ENCODE results near the gene TNRC6C.

TNRC6C gene

GRCh38 chr17:78081551-78081950 is 123.0 kb downstream of the TNRC6C start:
- no peak for DNase-seq

DNA sequence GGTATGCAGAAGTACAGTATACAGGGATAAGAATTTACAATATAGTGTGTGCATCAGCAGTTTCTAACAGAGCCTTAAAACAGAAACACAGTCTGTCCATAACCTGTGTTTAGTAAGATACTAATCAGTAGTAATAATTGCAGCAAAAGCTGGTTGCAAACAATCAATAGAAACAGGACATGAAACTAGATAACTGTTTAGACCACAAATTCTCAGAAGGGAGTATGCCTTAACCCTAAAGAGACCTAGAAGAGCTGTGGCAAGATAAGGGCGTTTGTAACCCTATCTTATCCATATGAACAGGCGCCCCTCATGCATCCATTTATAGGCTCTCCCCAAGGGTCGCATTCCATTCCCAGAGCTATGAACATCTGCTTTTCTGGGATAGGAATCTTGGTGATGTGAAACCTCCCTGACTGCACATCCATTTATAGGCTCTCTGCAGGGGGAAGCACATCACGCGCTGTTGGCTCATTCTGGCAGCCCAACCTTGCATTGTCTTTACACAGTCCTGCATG is 123.9 kb downstream of the TNRC6C start:
- DNase-seq, result peak in 17 of 58 donors; percentile 16 to 66 (median 40)

- peak in 1 of 58 donors; percentile 16 for DNase-seq
Measured at GRCh38 chr17:78082988-78083387, 124.5 kb downstream of the TNRC6C start.

- DNase-seq, result no peak
Measured at GRCh38 chr17:78086740-78087139, 128.2 kb downstream of the TNRC6C start.

GRCh38 chr17:78088529-78088928 is 130.0 kb downstream of the TNRC6C start:
- DNase-seq, result no peak

GRCh38 chr17:78089576-78090281 is 131.2 kb downstream of the TNRC6C start:
- DNase-seq, result no peak

DNA sequence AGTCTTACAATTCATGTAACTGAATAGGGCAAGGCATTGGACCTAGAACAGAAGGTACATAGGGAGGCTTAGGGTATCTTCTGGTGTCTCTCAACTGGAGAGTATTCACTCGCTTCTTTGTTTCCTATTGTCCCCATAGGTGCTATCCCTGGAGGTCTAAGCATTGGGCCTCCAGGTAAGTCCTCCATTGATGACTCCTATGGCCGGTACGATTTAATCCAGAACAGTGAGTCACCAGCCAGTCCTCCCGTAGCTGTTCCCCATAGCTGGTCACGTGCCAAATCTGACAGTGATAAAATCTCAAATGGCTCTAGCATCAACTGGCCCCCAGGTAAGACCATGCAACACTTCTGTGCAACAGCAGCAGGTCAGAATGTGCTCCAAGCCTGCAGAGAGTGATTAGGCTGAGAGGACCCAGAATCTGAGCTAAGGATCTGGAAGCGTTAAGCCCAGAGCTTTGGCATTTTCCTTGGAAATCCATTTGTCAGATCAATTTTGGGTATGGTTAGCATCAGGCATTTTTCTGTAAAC is 134.4 kb downstream of the TNRC6C start:
- DNase-seq, result no peak

DNA sequence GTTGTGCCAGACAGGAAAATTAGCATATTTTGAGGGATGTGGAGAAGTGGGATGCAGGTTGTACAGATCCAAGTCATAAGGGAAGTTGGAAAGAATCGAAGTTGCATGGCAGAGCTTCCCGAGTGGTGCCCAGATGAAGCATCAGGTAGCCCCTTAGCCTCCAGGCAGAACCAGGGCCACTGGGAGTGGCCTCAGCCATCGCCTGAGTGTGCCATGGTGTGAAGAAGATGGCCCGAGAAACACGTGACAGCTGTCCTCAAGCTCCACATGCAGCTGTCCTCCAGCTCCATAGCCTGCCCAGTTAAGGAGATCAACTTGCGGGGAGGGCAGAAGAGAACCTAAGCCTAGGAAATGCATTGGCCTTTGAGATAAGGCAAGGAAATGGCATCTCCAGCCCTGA is 136.5 kb downstream of the TNRC6C start:
- DNase-seq, result no peak

GRCh38 chr17:78096093-78096492 is 137.6 kb downstream of the TNRC6C start:
- no peak for DNase-seq

- DNase-seq, result no peak
Measured at GRCh38 chr17:78101112-78101511, 142.6 kb downstream of the TNRC6C start.

DNA sequence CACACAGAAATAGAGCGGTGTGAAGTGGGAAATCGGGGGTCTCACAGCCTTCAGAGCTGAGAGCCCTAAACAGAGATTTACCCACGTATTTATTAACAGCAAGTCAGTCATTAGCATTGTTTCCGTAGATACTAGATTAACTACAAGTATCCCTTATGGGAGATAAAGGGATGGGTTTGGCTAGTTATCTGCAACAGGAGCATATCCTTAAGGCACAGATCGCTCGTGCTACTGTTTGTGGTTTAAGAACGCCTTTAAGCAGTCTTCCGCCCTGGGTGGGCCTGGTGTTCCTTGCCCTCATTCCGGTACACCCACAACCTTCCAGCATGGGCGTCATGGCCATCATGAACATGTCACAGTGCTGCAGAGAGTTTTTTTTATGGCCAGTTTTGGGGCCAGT is 143.0 kb downstream of the TNRC6C start:
- no peak for DNase-seq

DNA sequence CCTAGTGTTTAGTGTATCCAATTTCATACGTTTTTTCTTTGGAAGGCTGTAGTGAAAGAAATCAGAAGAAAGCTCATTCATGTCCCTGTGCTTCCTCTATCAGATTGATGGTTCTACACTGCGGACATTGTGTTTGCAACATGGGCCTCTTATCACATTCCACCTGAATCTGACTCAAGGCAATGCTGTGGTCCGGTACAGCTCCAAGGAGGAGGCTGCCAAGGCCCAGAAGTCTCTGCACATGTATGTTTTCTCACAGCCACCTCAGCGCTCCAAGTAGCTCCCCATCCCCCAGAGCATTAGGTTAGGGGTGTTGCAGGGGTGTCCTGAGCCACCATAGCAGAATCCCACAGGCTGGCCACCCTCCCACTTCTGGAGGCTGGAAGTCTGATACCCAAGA is 144.8 kb downstream of the TNRC6C start:
- DNase-seq, result no peak

DNA sequence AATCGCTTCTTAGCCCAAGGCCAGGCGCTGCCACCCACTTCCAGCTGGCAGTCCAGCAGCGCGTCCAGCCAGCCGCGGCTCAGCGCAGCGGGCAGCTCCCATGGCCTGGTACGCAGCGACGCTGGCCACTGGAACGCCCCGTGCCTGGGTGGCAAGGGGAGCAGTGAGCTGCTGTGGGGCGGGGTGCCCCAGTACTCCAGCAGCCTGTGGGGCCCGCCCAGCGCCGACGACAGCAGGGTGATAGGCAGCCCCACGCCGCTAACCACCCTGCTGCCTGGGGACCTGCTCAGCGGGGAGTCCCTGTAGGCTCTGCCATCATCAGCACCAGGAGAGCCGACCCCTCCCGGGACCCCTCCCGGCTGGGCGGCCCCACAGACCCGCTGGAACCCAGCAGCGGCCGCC is 146.0 kb downstream of the TNRC6C start:
- DNase-seq, result no peak

DNA sequence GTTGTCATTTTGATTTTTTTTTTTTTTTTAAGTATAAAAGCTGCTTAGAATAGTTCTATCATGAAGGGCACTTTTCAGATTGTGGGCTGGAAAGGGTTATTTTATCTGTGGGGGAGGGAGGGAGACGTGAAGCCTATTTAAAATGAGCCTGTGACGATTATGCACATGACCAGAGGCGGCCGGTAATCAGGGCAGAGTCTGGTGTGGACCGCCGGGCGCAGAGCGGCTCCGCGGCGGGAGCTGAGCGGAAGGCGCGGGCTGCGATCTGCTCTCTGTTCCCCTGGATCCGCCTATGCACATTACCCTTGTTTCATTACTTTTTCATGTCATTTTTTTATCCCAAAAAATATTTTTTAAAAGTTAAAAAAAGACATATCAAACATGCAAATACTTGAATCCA is 146.6 kb downstream of the TNRC6C start:
- no peak for DNase-seq

- DNase-seq, result no peak
Measured at GRCh38 chr17:78105551-78105950, 147.0 kb downstream of the TNRC6C start.

DNA sequence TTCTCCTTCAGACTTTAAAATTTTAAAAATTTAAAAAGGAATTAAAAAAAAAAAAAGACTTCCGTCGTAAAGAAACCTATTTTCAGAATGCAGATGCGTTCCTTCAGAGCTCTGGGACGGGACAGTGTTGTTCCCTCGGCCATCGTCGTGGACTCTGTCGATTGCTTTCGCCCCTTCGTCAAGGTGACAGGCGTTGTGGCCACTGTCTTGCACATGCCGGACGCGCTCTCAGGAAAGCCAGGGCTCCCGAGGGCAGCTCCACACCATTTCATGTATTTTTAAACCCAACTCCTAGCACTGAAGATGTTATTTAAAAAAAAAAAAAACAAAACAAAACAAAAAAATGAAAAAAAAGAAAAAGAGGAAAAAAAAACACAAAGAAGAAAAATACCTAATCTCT is 147.7 kb downstream of the TNRC6C start:
- no peak for DNase-seq

GRCh38 chr17:78107457-78107856 is 149.0 kb downstream of the TNRC6C start:
- DNase-seq, result no peak

DNA sequence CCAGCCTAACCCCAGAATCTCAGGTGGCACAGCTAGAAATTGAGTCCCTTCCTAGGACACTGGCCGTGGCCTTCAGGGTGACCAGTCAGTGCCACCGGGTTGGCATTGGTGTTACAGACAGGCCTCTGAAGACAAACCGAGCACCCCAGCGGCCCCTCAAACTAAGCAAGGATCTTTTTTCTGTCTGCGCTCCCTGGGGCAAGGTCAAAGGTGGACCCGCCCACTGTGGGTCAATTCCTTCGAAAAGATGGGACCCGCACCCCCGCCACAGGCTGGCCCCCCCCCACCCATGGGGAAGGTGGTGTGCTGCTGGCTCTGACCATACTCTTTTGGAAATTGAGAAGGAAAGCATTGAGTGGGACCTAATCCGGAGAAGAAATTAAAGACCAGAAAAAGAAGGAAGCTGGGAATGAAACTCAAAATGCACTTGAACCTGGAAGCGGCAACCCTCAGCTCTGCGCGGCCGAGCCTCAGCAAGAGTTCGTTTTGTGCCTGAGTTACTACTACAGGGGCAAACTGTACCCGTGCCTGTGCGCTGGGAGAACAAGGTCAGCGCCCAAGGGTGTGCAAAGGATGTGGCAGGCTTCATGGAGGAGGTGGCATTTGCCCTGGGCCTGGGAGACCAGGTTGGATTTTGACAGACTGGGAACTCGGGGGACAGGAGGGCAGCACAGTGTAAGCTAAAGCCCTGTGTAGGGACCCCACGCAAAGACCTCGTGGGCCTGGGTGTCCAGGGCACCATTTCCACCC is 149.6 kb downstream of the TNRC6C start:
- DNase-seq, result no peak

- DNase-seq, result peak in 11 of 58 donors; percentile 13 to 56 (median 35)
Measured at GRCh38 chr17:78108726-78109488, 150.4 kb downstream of the TNRC6C start.

GRCh38 chr17:78109489-78109761 is 150.9 kb downstream of the TNRC6C start:
- no peak for DNase-seq

DNA sequence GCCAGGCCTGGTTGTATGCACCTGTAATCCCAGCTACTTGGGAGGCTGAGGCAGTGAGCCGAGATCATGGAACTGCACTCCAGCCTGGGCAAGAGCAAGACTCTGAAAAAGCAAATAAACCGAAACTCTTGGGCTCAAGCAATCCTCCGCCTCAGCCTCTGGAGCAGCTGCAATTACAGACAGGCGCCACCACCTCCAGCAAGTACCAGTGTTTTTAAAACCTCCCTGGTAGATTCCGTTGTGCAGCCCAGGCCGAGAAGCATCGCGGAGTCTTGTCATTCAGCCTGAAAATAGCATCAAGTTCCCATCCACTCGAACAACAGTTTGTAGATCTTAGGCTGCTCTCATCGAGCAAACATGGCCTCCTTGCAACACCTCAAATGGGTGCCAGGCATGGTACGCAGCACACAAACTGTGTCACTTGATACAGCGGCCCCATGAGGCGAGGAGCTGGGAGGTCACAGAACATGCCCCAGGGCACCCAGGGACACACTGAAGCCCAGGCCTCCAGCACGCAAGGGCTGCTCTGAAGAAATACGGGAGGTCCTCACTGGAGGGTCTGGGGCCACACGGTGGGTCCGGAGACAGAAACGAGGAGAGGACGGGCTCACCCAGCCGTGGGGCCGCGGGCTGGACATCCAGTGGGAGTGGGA is 152.0 kb downstream of the TNRC6C start:
- no peak for DNase-seq
